NCI-H187 (cell line): ENCODE data around the gene GALK2.
A peak's percentile ranks its signal among the peaks of the same experiment; 100 is the strongest.
"Not testable (repeated sequence)": the region's sequence is repeated elsewhere in the genome, so short reads cannot be mapped to it uniquely, and the experiment has no call there.

Source experiments
- DNase-seq, 2 experiments: peaks; one replicate each; lab custom pipeline; 2025; lab: John Stamatoyannopoulos, UW

Gene GALK2

DNA sequence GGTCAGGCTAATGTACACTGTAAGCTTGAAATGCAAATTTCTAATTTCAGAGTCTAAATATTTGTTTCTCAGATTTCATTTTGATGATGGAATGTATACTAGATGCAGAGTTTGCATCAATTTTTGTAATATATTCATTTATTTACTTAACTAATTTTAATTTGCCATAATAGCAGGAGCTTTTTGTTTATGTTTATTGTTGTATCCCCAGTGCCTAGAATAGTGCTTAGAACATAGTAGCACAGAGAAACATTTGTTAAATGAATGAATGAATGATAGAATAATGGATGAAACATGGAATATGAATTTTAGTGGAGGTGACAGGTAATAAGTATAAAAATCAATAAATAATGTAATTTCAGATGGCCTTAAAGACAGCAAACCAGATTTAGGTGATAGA, 5.2 kb upstream of the GALK2 start:
- DNase-seq, result no peak

DNA sequence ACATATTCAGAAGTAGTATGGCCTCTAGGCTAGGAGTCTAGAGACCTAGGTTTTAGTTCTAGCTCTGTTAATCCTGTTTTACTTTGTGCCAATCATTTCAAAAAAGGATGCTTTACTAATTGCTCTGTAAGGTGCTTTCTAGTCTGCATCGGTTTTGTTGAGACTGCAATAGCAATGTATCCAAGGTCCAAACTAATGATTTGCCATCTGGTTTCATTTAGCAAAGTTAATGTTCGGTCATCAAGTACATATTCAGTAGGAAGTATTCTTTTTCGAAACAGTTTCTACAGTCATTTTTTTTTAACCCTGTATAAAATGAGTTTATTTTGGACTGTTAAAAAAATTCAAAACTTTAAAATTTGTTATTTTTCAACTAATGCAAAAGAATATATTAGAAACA, 2.0 kb upstream of the GALK2 start:
- DNase-seq, result no peak

DNA sequence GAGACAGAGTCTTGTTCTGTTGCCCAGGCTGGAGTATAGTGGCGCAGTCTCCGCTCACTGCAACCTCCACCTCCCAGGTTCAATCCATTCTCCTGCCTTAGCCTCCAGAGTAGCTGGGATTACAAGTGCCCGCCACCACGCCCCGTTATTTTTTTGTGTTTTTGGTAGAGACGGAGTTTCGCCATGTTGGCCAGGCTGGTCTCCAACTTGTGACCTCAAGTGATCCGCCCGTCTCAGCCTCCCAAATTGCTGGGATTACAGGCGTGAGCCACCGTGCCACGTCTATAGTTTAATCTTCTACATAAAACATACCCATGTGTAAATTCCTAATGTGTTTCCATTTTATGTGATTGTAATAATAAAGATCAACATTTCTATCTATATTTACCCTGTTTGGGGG, 1.7 kb downstream of the GALK2 start:
- no peak for DNase-seq

GRCh38 chr15:49174902-49175301, 4.9 kb downstream of the GALK2 start:
- DNase-seq, result no peak

GRCh38 chr15:49175582-49176397, 5.7 kb downstream of the GALK2 start:
- not testable (repeated sequence) for DNase-seq

DNA sequence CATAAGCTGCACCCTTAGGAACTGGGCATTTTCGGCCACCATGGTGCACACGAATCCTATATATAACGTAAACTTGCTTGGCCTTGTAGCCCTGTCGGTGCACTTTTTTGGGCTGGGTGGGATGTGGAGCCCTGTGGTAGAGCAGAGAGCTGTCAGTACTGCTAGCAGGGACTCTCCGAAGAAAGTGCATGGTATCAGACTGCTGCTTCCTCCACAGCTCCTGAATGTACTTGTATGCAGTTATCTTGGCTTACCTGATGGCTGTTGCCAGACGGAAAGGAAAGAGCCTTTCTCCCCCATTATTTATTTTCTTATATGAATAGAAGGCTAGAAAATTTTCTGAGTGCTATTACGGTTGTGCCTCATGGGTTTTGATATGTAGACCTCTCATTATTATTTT, 8.4 kb downstream of the GALK2 start:
- DNase-seq, result no peak

DNA sequence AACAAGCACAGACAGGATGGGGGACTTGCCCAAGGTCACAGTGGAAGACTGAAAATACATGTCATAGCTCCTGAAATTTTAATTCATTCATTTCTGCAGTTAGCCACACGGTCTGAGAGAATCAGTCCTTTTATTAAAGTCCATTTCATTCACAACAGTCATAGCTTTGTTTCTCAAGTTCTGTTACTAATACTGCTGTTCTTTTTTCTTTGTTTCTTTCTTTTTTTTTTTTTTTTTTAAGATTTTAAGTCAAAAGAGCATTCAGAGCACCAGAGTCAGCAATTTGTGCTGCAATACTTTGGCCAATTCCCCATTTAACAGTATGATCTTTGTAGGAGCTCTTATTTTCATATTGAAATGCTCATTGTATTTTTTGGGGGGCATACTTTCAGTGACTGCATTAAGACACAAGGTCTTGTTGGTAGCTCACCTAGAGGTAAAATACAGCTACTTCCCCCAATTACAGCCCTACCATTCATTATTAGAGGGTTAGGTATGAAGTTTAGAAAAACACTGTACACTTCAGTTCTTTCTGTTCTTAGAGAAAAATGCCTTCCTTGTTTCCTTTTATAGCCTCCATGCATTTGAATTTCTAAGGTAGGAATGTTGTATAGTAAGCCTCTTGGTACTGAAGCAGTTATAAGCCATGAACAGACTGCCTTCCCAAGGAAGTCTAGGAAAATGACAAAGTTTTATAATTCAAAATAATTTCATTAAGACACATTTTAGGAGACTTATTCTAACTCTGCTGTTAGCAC, 9.6 kb downstream of the GALK2 start:
- no peak for DNase-seq

DNA sequence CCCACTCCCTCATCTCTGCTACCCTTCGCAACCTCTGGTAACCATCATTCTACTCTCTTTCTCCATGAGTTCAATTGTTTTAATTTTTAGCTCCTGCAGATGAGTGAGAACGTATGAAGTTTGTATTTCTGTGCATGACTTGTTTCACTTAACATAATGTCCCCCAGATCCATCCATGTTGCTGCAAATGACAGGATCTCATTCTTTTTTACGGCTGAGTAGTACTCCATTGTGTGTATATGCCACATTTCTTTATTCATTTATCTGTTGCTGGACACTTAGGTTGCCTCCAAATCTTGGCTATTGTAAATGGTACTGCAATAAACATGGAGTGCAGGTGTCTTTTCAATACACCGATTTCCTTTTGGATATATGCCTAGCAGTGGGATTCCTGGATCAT, 12.1 kb downstream of the GALK2 start:
- DNase-seq, result no peak

- not testable (repeated sequence) for DNase-seq
Observed at GRCh38 chr15:49183741-49184140, 13.7 kb downstream of the GALK2 start.

GRCh38 chr15:49185473-49185872, 15.4 kb downstream of the GALK2 start:
- DNase-seq, result no peak

GRCh38 chr15:49187549-49188245, 17.6 kb downstream of the GALK2 start:
- no peak for DNase-seq

- DNase-seq, result no peak
Observed at GRCh38 chr15:49188933-49189332, 18.9 kb downstream of the GALK2 start.

DNA sequence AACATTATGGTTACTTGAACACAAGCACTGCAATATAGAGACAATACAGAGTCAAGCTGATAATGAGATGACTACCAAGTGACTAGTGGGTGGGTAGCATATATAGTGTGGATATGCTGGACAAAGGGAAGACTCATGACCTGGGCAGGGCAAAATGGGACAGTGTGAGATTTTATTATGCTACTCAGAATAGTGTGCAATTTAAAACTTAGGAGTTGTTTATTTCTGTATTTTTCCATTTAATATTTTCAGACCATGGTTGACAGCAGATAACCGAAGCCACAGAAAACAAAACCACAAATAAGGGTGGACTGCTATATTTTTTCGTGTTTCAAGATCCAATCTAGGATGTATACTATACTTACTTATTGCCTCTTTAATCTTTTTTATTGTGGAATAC, 19.6 kb downstream of the GALK2 start:
- no peak for DNase-seq

- no peak for DNase-seq
Observed at GRCh38 chr15:49190586-49190985, 20.5 kb downstream of the GALK2 start.

DNA sequence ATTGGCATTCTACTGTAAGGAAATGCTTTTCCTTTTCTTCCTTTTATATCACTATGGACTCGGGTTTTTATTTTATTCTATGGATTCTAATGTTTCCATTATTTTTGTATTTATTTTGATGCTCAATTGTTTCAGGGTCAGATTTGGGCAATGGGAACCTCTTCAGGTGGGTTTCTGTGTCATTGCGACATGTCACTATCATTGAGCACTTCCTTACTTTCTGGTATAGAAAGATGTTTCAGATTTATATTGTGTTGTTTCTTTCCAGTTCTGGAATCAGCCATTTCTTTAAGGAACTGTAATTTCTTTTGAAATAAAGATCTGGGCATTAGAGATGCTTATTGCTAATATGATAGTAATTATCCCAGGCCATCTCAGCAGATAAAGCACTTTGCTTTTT, 21.8 kb downstream of the GALK2 start:
- DNase-seq, result no peak

GRCh38 chr15:49196856-49197255, 26.8 kb downstream of the GALK2 start:
- DNase-seq, result no peak

GRCh38 chr15:49199666-49200065, 29.6 kb downstream of the GALK2 start:
- DNase-seq, result no peak

DNA sequence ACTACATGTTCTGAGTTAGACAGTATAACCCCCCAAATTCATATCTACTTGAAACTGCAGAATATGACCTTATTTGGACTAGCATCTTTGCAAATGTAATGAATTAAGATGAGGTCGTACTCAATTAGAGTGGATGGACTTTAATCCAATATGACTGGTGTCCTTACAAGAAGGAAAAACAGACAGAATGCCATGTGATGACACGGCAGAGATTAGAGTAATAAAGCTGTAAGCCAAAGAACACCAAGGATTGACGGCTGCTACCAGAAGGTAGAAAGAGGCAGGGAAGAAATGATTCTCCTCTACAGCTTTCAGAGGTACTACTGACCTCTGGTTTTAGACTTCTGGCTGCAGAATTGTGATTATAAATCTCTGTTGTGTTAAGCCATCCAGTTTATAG, 30.3 kb downstream of the GALK2 start:
- no peak for DNase-seq

DNA sequence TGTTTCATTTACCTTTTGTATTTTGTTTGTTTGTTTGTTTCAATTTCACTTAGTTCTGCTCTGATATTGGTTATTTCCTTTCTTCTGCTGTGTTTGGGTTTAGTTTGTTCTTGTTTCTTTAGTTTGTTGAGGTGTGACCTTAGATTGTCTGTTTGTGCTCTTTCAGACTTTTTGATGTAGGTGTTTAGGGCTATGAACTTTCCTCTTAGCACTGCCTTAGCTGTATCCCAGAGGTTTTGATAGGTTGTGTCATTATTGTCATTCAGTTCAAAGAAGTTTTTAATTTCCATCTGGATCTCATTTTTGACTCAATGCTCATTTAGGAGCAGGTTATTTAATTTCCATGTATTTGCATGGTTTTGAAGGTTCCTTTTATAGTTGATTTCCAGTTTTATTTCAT, 38.1 kb downstream of the GALK2 start:
- DNase-seq, result not testable (repeated sequence)

- no peak for DNase-seq
Observed at GRCh38 chr15:49212897-49213296, 42.9 kb downstream of the GALK2 start.

- DNase-seq, result peak; percentile 2 to 38
Observed at GRCh38 chr15:49215768-49216739, 46.0 kb downstream of the GALK2 start.
